Esophagus muscularis mucosa (tissue), 4 donors: Measurements from ENCODE around the gene SUCNR1.

Source experiments
- EP300 ChIP-seq: sonication (generic); formaldehyde crosslinking; IDR thresholded peaks from one replicate; pipeline ENCODE4 v1.6.1; 2017; ENCODE audit warnings: antibody characterized with exemption
- POLR2A ChIP-seq: fragments of 450-650 bp; IDR thresholded peaks from one replicate; pipeline ENCODE4 v1.6.1; 2017; ENCODE audit warnings: antibody characterized with exemption, moderate library complexity, mild to moderate bottlenecking, low read depth
- POLR2AphosphoS5 ChIP-seq, 2 donors: sonication (generic); formaldehyde crosslinking; IDR thresholded peaks; one replicate each; pipeline ENCODE4 v1.6.1; 2017; ENCODE audit warnings: antibody characterized with exemption in 2 of 2
- TF ChIP-seq, protein P1 (sequence below), 3 experiments: fragments of 200-600 bp in 2 of 3; fragments of 450-650 bp in 1 of 3; sonication (generic) in 2 of 3; IDR thresholded peaks; one replicate each; pipeline ENCODE4 v1.5.1; 2017 to 2019; ENCODE audit warnings: antibody characterized with exemption in 3 of 3, mild to moderate bottlenecking in 2 of 3, moderate library complexity in 1 of 3

DNA sequence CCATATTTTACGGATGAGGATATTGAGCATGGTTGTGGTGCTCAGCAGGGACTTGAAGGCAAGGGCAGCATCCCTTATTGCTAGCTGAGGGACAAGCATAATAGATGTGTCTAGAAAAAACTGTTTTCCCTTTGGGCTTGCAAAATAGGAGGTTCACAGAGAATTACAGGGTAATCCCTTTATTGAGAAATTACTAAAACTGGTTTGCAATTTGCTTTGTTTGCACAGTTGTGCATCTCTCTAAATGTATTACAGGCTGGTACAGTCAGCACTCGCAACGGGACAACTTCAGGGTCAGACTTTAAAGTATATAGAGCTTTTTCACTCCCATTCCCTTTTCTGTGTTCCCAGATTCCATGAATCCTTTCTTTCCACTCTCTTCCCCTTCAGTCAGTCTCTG, 51.3 kb downstream of the SUCNR1 start:
- TF ChIP-seq, protein P1, sequence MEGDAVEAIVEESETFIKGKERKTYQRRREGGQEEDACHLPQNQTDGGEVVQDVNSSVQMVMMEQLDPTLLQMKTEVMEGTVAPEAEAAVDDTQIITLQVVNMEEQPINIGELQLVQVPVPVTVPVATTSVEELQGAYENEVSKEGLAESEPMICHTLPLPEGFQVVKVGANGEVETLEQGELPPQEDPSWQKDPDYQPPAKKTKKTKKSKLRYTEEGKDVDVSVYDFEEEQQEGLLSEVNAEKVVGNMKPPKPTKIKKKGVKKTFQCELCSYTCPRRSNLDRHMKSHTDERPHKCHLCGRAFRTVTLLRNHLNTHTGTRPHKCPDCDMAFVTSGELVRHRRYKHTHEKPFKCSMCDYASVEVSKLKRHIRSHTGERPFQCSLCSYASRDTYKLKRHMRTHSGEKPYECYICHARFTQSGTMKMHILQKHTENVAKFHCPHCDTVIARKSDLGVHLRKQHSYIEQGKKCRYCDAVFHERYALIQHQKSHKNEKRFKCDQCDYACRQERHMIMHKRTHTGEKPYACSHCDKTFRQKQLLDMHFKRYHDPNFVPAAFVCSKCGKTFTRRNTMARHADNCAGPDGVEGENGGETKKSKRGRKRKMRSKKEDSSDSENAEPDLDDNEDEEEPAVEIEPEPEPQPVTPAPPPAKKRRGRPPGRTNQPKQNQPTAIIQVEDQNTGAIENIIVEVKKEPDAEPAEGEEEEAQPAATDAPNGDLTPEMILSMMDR (IDR thresholded peaks at IDR 0.05): no peak
- TF ChIP-seq POLR2AphosphoS5 (IDR thresholded peaks at IDR 0.05) (no peak), EP300 (no peak), POLR2A (no peak)
